ENCODE measurements around the gene JUNB. TPM values are rescaled to one million over a fixed set of nuclear protein-coding genes. Genes with fewer than 3 reads are reported as not detected.
A peak's percentile ranks its signal among the peaks of the same experiment; 100 is the strongest.

The JUNB gene
- total RNA-seq, 1 experiment from 2014 or later = 194 TPM

GRCh38 chr19:12787458-12787857 is 3.8 kb upstream of the JUNB start (continued):
- no peak for TF ChIP-seq ZNF274 (IDR thresholded peaks at IDR 0.05; ENCODE audit: low read depth, low read length)
- no peak for TF ChIP-seq ZFX (IDR thresholded peaks at IDR 0.05)
- no peak for TF ChIP-seq SIN3A (IDR thresholded peaks at IDR 0.05; ENCODE audit: low read depth)
- no peak for TF ChIP-seq POLR2A (IDR thresholded peaks at IDR 0.05; ENCODE audit: borderline replicate concordance, extremely low read depth, insufficient read depth, insufficient read length)
- no peak for TF ChIP-seq CEBPB (IDR thresholded peaks at IDR 0.05; ENCODE audit: low read depth)
- TF ChIP-seq RAD21 (IDR thresholded peaks at IDR 0.05; ENCODE audit: low read depth) = no peak
- no peak for TF ChIP-seq EZH2phosphoT487 (IDR thresholded peaks at IDR 0.05; ENCODE audit: borderline replicate concordance)
- no peak for TF ChIP-seq MAX (IDR thresholded peaks at IDR 0.05)

DNA sequence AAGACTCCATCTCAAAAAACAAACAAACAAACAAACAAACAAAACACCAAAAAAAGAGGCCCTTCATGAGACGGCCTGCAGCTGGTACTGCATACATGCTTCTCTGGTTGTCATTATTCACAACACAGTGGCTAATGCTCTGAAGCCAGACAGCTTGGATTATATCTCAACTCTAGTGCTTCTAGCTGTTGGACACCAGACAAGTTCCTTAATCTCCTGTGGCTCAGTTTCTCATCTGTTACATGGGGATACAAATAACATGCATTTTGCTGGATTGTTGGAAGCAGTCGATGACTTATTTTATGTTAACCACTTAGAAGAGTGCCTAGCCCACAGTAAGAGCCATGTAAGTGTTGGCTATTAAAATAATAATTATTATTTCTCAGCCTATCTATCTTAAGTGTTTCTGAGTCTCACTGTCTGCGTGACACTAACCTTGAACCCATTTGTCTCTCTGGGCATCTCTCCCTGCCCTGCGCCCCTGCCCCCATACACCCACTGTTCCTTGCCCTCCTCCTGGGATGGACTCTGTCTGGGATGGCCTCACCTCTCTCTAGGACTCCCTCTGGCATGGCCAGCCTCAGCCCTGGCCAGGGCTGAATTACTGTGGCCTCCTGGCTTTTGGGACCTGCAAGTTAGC is 3.1 kb upstream of the JUNB start:
- Histone ChIP-seq H3K4me1 (ENCODE audit: control insufficient read depth in 1 of 2, insufficient read depth in 2 of 2, low read length in 2 of 2) (peaks cover 68 to 93% of the 10 kb centered on the region in 2 experiments), H3K4me2 (ENCODE audit: low read length) (peak overlapping the region; percentile 99), H3K9me2 (ENCODE audit: insufficient read depth) (no peaks in the 10 kb centered on the region), H4K20me1 (ENCODE audit: insufficient read depth) (no peaks in the 10 kb centered on the region), H3K9ac (ENCODE audit: low read length) (peak overlapping the region; percentile 93), H3K4me3 (replicated peaks in 1 of 2; ENCODE audit: low read depth in 1 of 2, low read length in 2 of 2) (peak overlapping the region in 1 of 2 experiments; percentile 84; a peak in 2 of 4 replicates), H2AFZ (ENCODE audit: low read depth, low read length, poor library complexity, severe bottlenecking) (no peak overlapping the region), H3K79me2 (ENCODE audit: insufficient read depth, low read length) (peaks cover 18% of the 10 kb centered on the region), H3K27ac (ENCODE audit: low read depth, low read length) (peak overlapping the region; percentile 96), H3K27me3 (ENCODE audit: insufficient read depth, low read length) (no peaks in the 10 kb centered on the region), H3K36me3 (ENCODE audit: control insufficient read depth in 1 of 2, insufficient read depth in 2 of 2, low read length in 2 of 2) (no peaks in the 10 kb centered on the region), H3K9me3 (ENCODE audit: control insufficient read depth in 1 of 2, insufficient read depth in 1 of 2, low read depth in 1 of 2, low read length in 2 of 2) (no peaks in the 10 kb centered on the region)
- CTCF ChIA-PET = interaction anchor here (1.8 to 7.4 kb wide), 2 partner anchors 12 to 22 kb away, joined by 9 to 88 read pairs; partner anchors contain the start of gene HOOK2
- TF ChIP-seq JUND (IDR thresholded peaks at IDR 0.05) (no peak), TCF7L2 (IDR thresholded peaks at IDR 0.05; ENCODE audit: borderline replicate concordance, extremely low read depth, insufficient read depth, insufficient read length) (no peak), REST (IDR thresholded peaks at IDR 0.05; ENCODE audit: low read depth) (no peak), FOSL1 (IDR thresholded peaks at IDR 0.05; ENCODE audit: low read depth) (no peak), ELF1 (IDR thresholded peaks at IDR 0.05; ENCODE audit: borderline replicate concordance, low read depth) (no peak)
- BruUV-seq (replicated peaks) = no TSS peak
- POLR2A ChIA-PET = interaction anchor here (1.2 to 1.5 kb wide), 2 partner anchors 13 to 863 kb away, joined by 3 read pairs; partner anchors contain the start of gene ZNF700
- DNase-seq (ENCODE audit: low read depth, low spot score) (no peak), ATAC-seq (no peak)
- intact Hi-C loops (cut with micrococcal nuclease) = no loop called here
- RAD21 ChIA-PET (ENCODE audit: low non-redundant PET in 1 of 2, low total read pairs in 2 of 2, uncharacterized antibody in 2 of 2, unreplicated experiment in 2 of 2) = interaction anchor here in 1 of 2 experiments (1.2 kb wide), 1 partner anchor 9 kb away, joined by 4 read pairs; no protein-coding TSS in a partner anchor
